GM21528 (cell line): ENCODE measurements around the gene CACNB1.
A peak's percentile ranks its signal among the peaks of the same experiment; 100 is the strongest.

Experiments used
- ATAC-seq: cut with Tn5 transposase; IDR thresholded peaks from one replicate; pipeline ENCODE4 v1.9.1; 2021; ENCODE audit warnings: mild to moderate bottlenecking, moderate library complexity; ENCODE audit not compliant: unreplicated experiment, low FRiP score

CACNB1 gene

DNA sequence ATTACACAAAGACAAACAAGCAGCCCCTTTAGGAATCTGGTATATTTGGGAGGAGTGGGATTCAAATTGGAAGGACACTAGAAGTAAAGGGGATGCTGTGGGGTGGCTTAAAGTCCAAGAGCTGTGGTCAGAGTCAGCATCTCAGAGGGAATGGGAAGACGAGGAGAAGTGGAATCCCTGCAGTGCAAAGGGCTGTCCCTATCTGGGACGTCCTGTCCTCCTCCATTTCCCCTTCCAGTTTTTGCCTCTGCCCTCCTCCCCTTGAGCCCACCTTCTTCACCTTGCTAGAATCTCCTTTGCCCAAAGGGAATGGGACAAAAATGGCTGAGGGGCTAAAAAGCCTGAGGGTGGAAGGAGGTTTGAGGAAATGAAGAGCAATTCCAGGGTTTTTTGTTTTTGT, 41.8 kb downstream of the CACNB1 start:
- ATAC-seq: no peak

DNA sequence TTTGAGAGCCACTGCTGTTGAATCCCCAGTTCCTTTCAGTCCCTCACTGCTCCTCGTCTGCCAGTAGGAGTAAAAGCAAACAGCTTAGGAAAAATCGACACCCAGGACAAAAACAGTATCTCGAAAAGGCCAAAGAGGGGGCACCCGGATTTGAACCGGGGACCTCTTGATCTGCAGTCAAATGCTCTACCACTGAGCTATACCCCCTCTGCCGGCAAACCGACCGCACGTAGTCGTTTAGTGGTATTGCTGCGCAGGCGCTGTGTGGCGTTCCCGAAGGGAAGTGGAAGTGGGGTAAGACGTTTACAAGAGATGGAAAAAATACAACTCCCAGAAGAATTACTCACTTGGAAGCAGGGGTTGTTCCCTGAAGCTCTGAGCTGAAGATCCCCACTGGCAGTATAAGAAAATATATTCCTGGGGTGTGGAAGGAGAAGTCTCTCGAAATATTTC, 43.8 kb downstream of the CACNB1 start:
- peak; percentile 56 for ATAC-seq

DNA sequence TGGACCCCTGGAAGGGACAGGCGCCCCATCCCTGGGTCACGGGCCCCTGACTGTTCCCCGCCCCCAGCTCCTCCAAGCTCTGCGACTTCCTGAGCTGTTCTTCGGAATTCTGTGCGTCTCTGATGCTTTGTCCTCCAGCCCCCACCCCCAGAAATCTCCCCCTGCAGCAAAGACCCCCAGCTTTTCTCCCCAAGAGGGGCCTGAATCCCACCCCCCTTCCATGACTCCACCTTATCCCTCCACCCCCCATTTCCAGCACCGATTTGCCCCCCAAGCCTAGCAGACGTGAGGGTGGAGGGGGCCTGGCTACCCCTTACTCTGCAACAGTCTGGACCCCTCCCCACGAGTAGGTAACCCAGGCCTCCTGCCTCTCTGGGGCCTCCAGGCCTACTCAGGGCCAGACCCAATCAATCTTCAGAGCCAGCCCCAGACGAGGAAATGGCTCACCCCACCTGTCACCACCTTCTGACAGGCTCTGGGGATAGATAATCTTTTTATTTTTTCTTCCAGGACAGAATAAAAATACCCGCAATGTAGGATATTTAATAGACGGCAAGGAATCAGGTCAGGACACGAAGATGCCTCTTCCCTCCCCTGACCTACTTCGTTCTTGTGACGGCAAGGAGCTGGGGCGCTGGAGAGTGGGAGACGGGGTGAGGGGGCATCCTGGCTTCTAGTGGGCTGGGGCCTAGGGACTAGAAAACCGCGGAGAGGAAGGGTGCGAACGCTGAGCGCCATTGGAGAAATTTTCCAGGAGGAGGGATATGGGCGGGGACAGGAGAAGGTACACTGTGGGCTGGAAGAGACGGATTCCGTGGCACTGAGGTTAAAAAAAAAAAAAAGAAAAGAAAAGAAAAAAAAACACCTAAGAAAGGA, 45.3 kb downstream of the CACNB1 start:
- ATAC-seq: no peak

DNA sequence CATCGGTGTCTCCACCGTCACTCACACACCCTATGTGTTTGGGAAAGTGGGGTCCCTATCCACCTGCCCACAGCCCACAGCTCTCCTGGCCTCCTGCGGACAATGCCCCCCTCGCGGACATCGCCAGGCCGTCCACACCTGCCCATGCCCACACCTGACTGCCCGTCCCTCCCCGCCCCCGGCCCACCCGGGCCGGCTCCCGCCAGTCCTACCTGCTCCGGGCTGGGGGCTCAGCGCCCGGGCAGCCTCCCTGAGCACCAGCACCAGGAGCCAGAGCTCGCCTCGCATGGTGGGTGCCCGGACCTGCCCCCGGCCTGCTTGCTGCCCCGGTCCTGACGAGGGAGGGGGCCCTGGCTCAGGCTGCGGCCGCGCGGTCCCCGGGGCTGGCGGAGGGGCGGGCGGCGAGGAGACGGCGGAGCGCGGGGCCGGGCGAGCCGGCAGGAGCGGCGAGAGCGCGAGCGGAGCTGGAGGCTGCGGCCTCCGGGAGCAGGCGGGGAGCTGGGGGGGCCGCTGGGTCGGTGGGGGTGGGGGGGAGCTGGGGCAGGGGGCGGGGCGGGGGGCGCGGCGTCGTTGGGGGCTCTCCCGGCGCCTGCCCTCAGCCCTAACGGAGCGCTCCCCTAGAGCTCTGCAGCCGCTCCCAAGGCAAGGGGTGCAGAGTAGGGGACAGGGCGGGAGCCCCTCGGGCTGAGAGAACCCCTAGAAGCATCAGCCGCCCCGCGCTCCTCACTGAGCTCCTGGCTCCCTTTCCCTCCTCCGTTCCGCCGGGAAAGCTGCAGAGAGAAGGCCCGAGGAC, 46.1 kb downstream of the CACNB1 start, which contains the start of gene PLXDC1:
Gene PLXDC1 (minus strand): TSS at position 488 of the 793 bp plus-strand sequence. CDS start 200 bp downstream, at position 288.
- ATAC-seq: no peak

DNA sequence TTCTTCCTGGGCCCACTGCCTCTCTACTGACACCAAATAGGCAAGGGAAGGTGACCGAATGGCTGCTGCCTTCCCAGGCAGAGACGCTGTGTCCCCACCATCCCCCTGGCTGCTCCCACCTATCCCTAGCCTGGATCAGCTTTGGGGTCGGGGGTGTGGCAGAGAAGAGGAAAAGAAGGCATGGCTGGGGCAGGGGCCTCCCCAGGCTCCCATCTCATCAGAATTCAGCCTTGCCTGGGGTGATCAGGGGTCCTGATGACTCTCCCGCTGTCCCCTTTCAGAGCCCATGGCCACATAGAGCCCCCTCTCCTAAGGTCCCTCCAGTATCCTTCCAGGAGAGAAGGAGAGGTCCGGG, 46.7 kb downstream of the CACNB1 start:
- ATAC-seq: no peak

DNA sequence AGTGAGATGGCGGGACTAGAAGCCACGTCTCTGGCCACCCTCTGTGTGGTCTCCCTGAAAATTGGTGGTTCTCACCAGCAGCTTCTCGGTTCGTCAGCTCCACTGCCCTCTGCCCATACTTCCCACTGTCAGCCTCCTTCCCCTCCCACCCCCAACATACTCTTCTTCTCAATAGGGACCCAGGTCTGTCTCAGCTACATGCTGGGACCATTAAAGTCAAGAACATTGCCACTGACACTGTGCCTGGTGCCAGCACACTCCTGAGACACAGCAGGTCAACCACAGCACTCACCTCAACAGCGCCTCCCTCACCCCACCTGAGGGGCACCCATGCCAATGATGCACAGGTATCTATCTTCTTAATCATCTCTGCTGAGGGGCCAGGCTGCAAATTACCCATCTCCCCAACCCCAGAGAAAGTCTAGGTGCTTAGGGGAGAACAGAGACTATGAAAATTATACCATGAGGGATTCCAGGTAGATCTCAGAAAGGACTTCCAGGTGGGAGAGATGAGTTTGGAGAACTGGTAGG, 47.3 kb downstream of the CACNB1 start:
- ATAC-seq: no peak

DNA sequence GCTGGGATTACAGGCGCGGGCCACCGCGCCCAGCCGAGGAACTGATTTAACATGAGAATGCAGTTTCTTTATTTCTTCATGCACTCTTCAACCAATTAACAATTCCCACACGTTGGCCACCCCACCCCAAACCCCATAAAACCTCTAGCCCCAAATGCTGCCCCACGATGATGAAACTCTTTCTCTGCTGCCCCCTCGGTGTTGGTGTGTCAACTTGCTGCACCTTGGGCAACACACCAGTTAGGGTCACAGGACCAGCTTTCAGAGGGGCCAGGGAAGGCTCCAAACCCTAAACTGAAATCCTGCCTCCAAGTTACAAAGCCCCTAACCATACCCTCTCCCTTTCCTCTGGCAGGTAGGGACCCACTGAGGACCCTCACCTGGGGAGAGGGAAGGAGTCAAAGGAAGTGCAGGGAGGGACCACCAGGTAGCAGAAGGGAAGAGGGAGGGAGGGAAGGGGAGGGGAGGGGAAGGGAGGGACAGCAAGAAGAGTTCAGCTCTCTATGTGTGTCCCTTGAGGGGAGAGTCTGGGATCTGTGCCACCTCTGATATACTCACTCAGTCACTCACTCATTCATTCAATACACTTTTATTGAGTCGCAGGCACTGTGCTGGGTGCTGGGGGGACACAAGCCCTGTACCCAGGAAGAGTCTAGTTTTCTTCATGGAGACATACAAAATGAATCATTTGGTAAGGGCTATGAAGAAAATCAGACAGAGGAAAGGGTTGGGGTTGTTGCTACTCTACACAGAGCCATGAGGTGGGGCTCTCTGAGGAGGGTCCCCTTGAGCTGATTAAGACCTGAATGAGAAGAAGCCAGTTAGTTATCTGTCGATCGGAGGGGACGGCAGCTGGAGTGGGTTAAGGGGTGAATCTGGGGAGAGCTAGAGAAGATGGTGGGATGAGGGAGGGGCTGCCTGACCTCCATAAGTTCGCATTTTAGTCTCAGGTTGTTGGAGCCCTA, 50.0 kb downstream of the CACNB1 start:
- ATAC-seq: no peak

DNA sequence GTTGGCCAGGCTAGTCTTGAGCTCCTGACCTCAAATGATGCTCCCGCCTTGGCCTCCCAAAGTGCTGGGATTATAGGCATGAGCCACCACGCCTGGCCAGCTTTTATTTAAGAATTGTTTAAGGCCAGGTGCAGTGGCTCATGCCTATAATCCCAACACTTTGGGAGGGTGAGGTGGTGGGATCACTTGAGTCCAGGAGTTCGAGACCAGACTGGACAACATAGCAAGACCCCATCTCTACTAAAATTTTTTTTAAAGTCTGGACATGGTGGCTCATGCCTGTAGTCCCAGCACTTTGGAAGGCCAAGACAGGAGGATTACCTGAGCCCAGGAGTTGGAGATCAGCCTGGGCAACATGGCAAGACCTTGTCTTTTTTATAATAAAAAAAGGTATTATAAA, 51.2 kb downstream of the CACNB1 start:
- ATAC-seq: no peak

DNA sequence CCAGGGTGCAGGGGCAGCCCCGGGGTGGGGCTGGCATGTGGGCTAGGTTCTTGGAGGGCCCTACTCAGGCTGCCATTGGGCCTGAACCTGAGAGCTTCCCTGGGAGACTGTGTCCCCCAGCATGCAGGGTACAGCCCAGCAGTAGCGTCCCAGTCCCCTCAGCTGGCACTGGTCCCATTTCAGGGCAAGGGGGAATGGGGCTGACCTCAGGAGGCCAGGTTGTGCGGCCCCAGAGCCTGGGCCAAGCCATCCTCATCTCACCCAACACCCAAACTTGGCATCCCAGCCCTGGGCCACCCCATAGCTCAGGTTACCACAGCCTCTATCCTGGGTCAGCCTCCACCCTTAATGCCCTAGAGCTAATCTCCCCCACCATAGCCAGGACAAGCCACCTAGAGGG, 52.3 kb downstream of the CACNB1 start:
- no peak for ATAC-seq

DNA sequence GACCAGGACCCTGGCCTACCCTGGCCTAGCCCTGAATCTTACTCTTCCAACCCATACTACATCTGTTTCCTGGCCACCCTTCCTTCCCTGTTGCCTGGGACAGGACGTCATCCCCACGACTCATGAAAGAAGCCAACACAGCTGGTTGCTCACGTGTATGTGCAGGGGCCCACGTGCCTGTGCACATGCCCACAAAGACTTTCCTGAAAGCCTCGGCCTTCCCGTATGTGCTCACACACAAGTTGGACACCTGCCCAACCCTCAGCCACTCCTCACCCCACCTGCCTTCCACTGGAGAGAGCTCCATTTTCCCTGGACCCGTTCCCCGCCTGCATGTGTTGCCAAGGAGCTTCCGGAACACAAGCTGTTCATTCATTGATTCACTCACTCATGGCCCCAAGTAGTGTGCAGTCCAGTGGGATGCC, 53.0 kb downstream of the CACNB1 start:
- no peak for ATAC-seq

DNA sequence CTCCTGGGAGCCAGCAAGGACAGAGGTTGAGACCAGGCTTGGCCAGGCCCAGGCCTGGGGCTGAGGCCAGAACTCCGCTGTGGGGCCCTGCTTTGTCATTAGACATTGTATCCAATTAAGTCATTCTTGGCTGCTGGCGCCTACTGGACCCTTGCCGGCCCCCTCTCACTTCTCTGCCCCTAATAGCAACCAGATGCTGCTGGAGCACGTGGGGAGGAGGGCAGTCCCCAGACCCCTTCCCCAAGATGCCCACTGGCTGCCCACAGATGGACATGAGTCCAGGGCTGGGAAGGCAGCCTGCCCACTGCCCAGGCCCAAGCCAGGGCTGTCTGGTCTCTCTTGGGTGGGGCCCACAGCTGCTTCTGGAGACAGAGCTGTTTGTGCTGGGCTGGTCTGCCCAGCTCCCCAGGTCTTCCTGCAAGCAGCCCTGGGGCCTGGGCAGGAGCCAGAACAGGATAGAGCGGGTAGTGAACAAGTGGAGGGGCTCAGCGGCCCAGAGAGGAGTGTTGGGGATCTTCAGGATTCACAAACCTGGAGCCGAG, 53.8 kb downstream of the CACNB1 start:
- no peak for ATAC-seq

DNA sequence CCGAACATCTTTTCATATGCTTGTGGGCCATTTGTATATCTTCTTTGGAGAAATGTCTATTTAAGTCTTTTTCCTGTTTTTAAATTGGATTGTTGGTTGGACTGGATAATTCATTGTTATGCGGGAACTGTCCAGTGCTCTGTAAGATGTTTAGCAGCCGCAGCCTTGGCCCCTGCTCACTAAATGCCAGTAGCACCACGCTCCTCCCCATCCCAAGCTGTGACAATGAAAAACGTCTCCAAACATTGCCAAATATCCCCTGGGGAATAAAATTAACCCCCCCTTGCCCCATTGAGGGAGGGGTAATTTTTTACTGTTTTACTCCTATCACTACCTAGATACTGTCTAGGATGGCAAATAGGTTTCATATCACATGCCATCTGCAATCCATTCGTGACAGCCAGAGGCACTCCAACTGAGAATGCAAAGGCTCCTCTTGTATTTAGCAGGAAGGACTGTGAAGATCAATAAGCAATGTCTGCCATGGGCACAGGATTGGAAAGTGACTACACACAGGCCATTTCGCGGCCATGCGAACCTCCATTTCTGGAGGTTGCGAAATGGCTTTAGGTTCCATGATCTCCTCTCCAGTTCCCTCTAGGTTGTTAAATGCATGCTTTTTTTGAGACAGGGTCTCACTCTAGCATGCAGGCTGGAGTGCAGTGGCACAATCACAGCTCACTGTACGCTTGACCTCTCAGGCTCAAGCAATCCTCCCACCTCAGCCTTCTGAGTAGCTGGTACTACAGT, 55.4 kb downstream of the CACNB1 start:
- ATAC-seq: no peak

DNA sequence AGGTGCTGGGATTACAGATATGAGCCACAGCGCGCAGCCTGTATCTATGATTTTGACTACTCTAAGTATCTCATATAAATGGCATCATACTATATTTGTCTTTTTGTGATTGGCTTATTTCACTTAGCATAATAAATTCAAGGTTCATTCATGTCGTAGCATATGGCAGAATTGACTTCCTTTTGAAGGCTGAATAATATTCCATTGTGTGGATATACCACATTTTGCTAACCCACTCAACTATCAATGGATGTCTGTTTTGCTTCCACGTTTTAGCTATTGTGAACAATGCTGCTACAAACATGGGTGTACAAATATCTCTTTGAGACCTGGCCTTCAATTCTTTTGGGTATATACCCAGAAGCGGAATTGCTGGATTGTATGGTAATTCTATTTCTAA, 56.2 kb downstream of the CACNB1 start:
- no peak for ATAC-seq

DNA sequence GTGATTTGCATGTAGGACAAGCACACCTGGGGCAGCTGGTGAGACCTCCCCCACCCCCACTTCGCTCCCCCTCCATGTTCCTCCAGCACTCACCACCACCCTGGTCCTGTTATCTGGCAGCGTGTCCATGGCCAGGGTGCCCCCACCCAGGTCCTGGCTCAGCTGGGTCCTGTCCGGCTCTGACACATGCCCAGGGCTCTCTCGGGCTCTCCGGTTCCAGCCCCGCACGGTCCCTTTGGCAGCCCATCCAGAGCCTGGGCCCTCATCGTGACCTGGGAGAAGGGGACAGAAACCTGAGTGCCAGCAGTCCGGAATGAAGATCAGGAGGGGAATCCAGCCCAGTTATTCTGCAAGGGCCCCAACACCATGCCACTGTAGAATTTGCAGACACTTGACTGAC, 57.9 kb downstream of the CACNB1 start:
- no peak for ATAC-seq

DNA sequence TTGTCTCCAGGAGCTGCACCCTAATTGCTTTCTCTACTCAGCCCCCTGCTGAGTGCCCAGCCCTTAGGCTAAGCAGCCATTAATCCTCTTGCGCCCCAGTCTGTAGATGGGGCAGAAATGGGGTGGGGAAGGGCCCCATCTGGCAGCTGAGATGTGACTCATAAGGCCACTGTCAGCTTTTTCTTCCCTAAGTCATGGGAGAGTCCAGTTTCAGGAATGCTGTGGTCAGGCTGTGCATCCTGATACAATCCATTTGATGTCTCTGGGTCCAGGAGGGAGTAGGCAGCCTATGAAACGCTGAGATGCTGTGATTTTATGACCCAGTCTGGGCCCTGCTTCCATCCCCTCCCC, 58.3 kb downstream of the CACNB1 start:
- no peak for ATAC-seq

DNA sequence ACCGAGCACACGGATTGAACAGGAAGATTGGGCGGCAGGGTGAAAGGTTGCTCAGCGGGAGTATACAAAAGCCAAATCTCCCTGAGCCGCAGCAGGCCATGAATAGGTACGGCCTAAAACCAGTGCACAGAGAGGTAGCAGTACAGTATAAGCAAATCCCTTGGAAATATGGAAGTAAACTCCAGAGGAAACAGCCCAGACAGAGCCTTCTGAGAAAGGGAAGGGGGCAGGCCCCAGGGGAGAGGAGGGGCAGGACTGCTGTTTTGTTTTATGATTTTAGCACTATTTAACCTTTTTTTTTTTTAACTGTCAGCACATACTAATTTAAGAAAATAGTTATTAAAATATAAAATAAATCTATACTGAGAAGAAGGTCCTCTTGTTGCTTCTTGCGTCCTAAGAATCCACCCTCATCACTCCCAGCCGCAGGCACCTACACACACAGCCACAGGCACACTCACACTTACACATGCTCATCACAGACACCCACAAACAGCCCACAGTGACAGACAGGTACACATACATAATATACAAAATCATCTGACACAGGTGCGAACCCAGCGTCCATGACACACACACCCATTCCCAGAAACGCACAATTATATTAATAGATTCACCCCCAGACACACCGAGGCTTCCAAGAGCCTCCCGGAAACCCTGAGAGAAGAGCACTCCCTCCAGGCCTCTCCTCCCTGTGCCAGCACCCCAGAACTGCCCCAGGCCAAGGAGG, 58.9 kb downstream of the CACNB1 start:
- ATAC-seq: no peak

DNA sequence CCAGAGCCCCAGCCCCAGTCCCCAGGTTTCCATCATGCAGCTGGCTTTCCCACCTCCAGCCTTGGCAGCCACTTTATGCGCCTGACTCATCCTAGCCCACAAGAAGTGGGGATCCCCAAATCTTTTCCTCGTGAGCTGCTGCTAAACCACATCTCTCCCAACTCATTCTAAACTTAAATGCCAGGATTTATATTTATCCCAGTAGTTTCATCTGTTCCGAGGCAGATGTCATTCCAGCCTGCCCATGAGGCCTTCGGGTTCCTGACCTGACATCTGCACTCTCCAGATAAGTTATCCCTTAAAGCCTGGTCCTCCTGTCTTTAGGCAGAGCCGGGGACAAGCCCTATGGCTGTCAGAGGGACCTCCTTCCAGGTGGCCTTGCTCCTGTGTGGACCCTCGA, 62.6 kb downstream of the CACNB1 start:
- ATAC-seq: no peak

DNA sequence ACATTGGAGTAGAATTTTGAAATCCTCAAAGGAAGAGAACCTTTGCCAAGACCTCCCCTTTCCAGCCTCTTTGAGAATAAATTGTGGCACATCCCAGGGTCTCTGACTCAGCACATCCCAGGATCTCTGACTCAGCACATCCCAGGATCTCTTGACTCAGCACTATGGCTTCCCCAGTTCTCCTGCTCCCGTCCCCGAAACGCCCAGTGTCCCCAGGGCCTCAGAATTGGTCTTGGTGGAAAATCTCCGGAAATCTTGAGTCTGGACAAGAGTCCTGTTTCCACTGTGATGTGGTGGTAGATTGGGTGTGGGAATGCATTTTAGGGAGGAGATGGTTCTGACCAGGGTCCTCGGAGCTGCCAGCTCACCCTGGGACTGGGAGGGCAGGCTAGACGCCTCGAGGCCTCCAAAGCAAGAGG, 65.3 kb downstream of the CACNB1 start:
- no peak for ATAC-seq

DNA sequence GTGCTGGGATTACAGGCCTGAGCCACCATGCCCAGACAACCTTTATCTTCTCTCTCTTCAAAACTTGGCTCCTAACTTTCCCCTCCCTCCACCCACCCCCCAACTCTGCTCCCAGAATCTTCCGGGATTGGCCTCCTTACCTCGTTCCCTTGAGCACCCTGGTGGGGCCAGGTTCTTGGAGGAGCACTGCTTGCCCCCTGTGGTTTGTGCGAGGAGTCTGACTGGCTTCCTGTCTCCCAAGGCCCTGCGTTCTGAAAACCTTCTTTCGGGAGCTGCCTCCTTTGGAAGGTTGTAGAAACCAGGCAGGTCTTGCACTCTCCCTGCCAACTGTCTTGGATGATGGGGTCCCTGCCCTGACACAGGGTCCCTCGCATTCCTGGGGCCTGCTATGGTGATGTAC, 65.9 kb downstream of the CACNB1 start:
- no peak for ATAC-seq
